Measurements from ENCODE around the gene CORO1C.

The CORO1C gene

GRCh38 chr12:108724054-108724889 lies 7.0 kb downstream of the CORO1C start:
- DNase-seq, result no peak

- no peak for DNase-seq
Observed at GRCh38 chr12:108722992-108723766, 8.1 kb downstream of the CORO1C start.

- DNase-seq, result no peak
Observed at GRCh38 chr12:108722463-108722862, 8.9 kb downstream of the CORO1C start.

- no peak for DNase-seq
Observed at GRCh38 chr12:108721824-108722223, 9.5 kb downstream of the CORO1C start.

- no peak for DNase-seq
Observed at GRCh38 chr12:108720757-108721514, 10.4 kb downstream of the CORO1C start.

- DNase-seq, result no peak
Observed at GRCh38 chr12:108717243-108717642, 14.1 kb downstream of the CORO1C start.

- no peak for DNase-seq
Observed at GRCh38 chr12:108714866-108715265, 16.5 kb downstream of the CORO1C start.

GRCh38 chr12:108713471-108713870 lies 17.8 kb downstream of the CORO1C start:
- no peak for DNase-seq

- no peak for DNase-seq
Observed at GRCh38 chr12:108712925-108713203, 18.5 kb downstream of the CORO1C start.

GRCh38 chr12:108712165-108712924 lies 19.0 kb downstream of the CORO1C start:
- DNase-seq, result no peak

GRCh38 chr12:108711489-108712164 lies 19.7 kb downstream of the CORO1C start:
- no peak for DNase-seq

- DNase-seq, result no peak
Observed at GRCh38 chr12:108709697-108710096, 21.6 kb downstream of the CORO1C start.

GRCh38 chr12:108704527-108704926 lies 26.8 kb downstream of the CORO1C start:
- no peak for DNase-seq

GRCh38 chr12:108702595-108703320 lies 28.6 kb downstream of the CORO1C start:
- no peak for DNase-seq

- DNase-seq, result no peak
Observed at GRCh38 chr12:108701779-108702441, 29.4 kb downstream of the CORO1C start.

GRCh38 chr12:108700833-108701541 lies 30.3 kb downstream of the CORO1C start:
- DNase-seq, result no peak

GRCh38 chr12:108699955-108700563 lies 31.3 kb downstream of the CORO1C start:
- DNase-seq, result no peak

- no peak for DNase-seq
Observed at GRCh38 chr12:108697905-108698304, 33.4 kb downstream of the CORO1C start.

GRCh38 chr12:108696996-108697290 lies 34.4 kb downstream of the CORO1C start:
- DNase-seq, result no peak

All from activated effector memory CD4-positive, alpha-beta T cell treated with anti-CD3 and anti-CD28 coated beads, Interleukin-2, amount 50 U/mL, for 16 hours (primary cell).